BLaER1 (cell line): ENCODE data around the gene MYOCD.

ENCODE experiments used
- H3K27ac ChIP-seq: shearing (Covaris generic); formaldehyde crosslinking; 2 replicates; pipeline ENCODE4 v1.8.1; 2022
- H3K27me3 ChIP-seq: shearing (Covaris generic); formaldehyde crosslinking; 2 replicates; pipeline ENCODE4 v1.8.1; 2022
- H3K36me3 ChIP-seq: shearing (Covaris generic); formaldehyde crosslinking; 2 replicates; pipeline ENCODE4 v1.8.1; 2022
- H3K4me1 ChIP-seq: shearing (Covaris generic); formaldehyde crosslinking; 2 replicates; pipeline ENCODE4 v1.8.1; 2022
- H3K4me2 ChIP-seq: shearing (Covaris generic); formaldehyde crosslinking; 2 replicates; pipeline ENCODE4 v1.8.1; 2022
- H3K4me3 ChIP-seq: shearing (Covaris generic); formaldehyde crosslinking; 2 replicates; pipeline ENCODE4 v1.8.1; 2022
- H3K9ac ChIP-seq: shearing (Covaris generic); formaldehyde crosslinking; 2 replicates; pipeline ENCODE4 v1.8.1; 2022
- H3K9me3 ChIP-seq: shearing (Covaris generic); formaldehyde crosslinking; 2 replicates; pipeline ENCODE4 v1.8.1; 2022
- H4K20me1 ChIP-seq: shearing (Covaris generic); formaldehyde crosslinking; 2 replicates; pipeline ENCODE4 v1.8.1; 2022
- Cebpa-rat ChIP-seq: shearing (Covaris generic); IDR thresholded peaks from 2 replicates; pipeline ENCODE4 v1.8.1; 2022

Gene MYOCD

GRCh38 chr17:12667299-12667958 is 1.7 kb downstream of the MYOCD start:
- no peaks in the 10 kb centered on the region for H3K9me3 ChIP-seq
- H3K4me1 ChIP-seq, result no peaks in the 10 kb centered on the region
- no peak overlapping the region for H3K4me2 ChIP-seq
- H4K20me1 ChIP-seq, result 0 out of 2 replicates have a peak, but pooled peaks cover 6% of the 10 kb centered on the region
- no peak for TF ChIP-seq Cebpa-rat
- H3K9ac ChIP-seq, result no peak overlapping the region
- no peak overlapping the region for H3K27ac ChIP-seq
- no peaks in the 10 kb centered on the region for H3K36me3 ChIP-seq
- no peak overlapping the region for H3K4me3 ChIP-seq
- peaks cover 42% of the 10 kb centered on the region for H3K27me3 ChIP-seq

DNA sequence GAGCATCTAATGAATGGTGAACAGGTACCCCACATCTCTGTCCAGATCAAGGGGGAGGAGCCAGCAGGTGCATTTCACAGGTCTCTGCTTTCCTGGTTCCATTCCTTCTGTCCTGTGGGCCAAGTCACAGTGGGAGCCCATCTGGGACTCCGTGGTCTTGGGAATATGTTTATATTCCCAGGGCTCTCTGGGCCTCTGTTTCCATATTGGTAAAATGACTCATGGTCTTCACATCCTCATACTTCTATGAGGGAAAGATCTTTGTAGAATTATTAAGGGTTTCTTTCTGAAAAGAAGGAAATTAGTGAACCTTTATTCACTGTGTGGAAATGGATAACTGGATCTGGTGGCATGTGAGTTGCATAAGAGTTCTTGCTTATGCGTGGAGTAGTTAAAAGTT is 6.2 kb downstream of the MYOCD start:
- H3K4me2 ChIP-seq, result no peak overlapping the region
- TF ChIP-seq Cebpa-rat, result no peak

GRCh38 chr17:12672947-12673346 is 7.3 kb downstream of the MYOCD start:
- H4K20me1 ChIP-seq, result no peaks in the 10 kb centered on the region
- no peak overlapping the region for H3K27ac ChIP-seq
- no peak for TF ChIP-seq Cebpa-rat
- no peak overlapping the region for H3K4me2 ChIP-seq
- H3K36me3 ChIP-seq, result no peaks in the 10 kb centered on the region
- no peaks in the 10 kb centered on the region for H3K27me3 ChIP-seq
- no peak overlapping the region for H3K4me3 ChIP-seq
- no peak overlapping the region for H3K9ac ChIP-seq
- H3K9me3 ChIP-seq, result no peaks in the 10 kb centered on the region
- H3K4me1 ChIP-seq, result no peaks in the 10 kb centered on the region

More for the DNA sequence above, 6.2 kb downstream of the MYOCD start:
- Histone ChIP-seq H4K20me1 (no peaks in the 10 kb centered on the region), H3K4me3 (no peak overlapping the region), H3K27ac (no peak overlapping the region), H3K9ac (no peak overlapping the region), H3K4me1 (no peaks in the 10 kb centered on the region), H3K36me3 (no peaks in the 10 kb centered on the region), H3K9me3 (no peaks in the 10 kb centered on the region), H3K27me3 (peaks cover 5% of the 10 kb centered on the region)

DNA sequence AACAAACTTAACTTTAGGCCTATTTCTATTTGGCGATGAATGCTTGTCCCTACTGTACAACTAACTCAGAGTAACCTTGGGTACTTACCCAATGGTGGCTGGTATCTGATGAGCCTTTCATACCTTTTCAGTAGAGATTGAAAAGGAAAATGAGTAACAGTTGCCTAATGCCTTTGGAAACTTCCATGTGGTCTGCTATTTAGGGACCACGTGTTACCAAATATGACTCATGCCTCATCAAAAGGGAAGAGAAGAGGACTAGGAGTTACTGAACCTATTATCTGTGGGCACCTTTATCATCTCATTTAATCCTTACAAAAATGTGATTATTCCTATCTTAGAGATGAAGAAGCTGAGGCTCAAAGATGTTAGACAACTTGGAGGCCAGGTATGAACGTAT is 8.1 kb downstream of the MYOCD start:
- H3K4me2 ChIP-seq, result no peak overlapping the region
- no peaks in the 10 kb centered on the region for H4K20me1 ChIP-seq
- H3K36me3 ChIP-seq, result no peaks in the 10 kb centered on the region
- H3K4me3 ChIP-seq, result no peak overlapping the region
- peaks cover 2% of the 10 kb centered on the region; the same call in 1 of the 2 replicates for H3K4me1 ChIP-seq
- TF ChIP-seq Cebpa-rat, result no peak
- no peak overlapping the region for H3K27ac ChIP-seq
- no peaks in the 10 kb centered on the region for H3K9me3 ChIP-seq
- H3K27me3 ChIP-seq, result no peaks in the 10 kb centered on the region
- H3K9ac ChIP-seq, result no peak overlapping the region

- Histone ChIP-seq H3K9ac (no peak overlapping the region), H3K27ac (no peak overlapping the region), H3K4me1 (peaks cover 8% of the 10 kb centered on the region; the same call in 1 of the 2 replicates), H3K4me3 (no peak overlapping the region), H4K20me1 (no peaks in the 10 kb centered on the region), H3K4me2 (no peak overlapping the region), H3K36me3 (no peaks in the 10 kb centered on the region), H3K27me3 (no peaks in the 10 kb centered on the region), H3K9me3 (no peaks in the 10 kb centered on the region)
- TF ChIP-seq Cebpa-rat, result no peak
Observed at GRCh38 chr17:12680407-12680897, 14.8 kb downstream of the MYOCD start.

GRCh38 chr17:12680993-12681392 is 15.3 kb downstream of the MYOCD start:
- no peak overlapping the region for H3K4me2 ChIP-seq
- no peaks in the 10 kb centered on the region for H3K36me3 ChIP-seq
- H4K20me1 ChIP-seq, result no peaks in the 10 kb centered on the region
- peaks cover 8% of the 10 kb centered on the region; the same call in 1 of the 2 replicates for H3K4me1 ChIP-seq
- no peak overlapping the region for H3K4me3 ChIP-seq
- H3K9me3 ChIP-seq, result no peaks in the 10 kb centered on the region
- TF ChIP-seq Cebpa-rat, result no peak
- H3K27me3 ChIP-seq, result no peaks in the 10 kb centered on the region
- no peak overlapping the region for H3K27ac ChIP-seq
- no peak overlapping the region for H3K9ac ChIP-seq

- Histone ChIP-seq H3K4me2 (no peak overlapping the region), H3K9me3 (no peaks in the 10 kb centered on the region), H3K36me3 (no peaks in the 10 kb centered on the region), H3K9ac (no peak overlapping the region), H4K20me1 (no peaks in the 10 kb centered on the region), H3K27ac (no peak overlapping the region), H3K27me3 (no peaks in the 10 kb centered on the region), H3K4me1 (peaks cover 8% of the 10 kb centered on the region; the same call in 1 of the 2 replicates), H3K4me3 (no peak overlapping the region)
- no peak for TF ChIP-seq Cebpa-rat
Observed at GRCh38 chr17:12683299-12683698, 17.6 kb downstream of the MYOCD start.

DNA sequence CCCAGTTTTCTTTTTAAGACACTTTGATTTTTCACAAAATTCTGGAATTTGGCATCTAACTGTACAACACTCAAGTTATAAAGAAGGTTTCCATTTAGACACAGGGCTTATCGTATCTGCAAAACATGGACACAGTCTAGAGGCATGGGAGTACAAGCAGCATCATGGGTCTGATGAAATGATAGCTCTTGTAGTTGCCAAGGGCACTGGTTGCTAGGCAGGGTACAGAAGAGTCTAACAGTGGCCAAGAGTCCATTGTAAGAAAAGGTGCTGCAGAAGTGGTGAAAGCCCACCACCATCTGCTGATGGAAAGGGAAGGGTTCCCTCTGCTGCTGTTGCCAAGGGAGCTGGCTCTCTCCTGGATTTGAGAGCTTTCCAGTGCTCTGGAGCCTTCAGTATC is 20.8 kb downstream of the MYOCD start:
- Histone ChIP-seq H3K4me2 (no peak overlapping the region), H3K36me3 (no peaks in the 10 kb centered on the region), H3K4me3 (no peak overlapping the region), H3K9me3 (no peaks in the 10 kb centered on the region), H3K4me1 (no peaks in the 10 kb centered on the region), H3K27me3 (no peaks in the 10 kb centered on the region), H3K27ac (no peak overlapping the region), H4K20me1 (no peaks in the 10 kb centered on the region), H3K9ac (no peak overlapping the region)
- TF ChIP-seq Cebpa-rat, result no peak

- H3K27ac ChIP-seq, result no peak overlapping the region
- no peak overlapping the region for H3K9ac ChIP-seq
- H4K20me1 ChIP-seq, result no peaks in the 10 kb centered on the region
- H3K9me3 ChIP-seq, result no peaks in the 10 kb centered on the region
- no peak overlapping the region for H3K4me3 ChIP-seq
- H3K4me2 ChIP-seq, result no peak overlapping the region
- H3K36me3 ChIP-seq, result no peaks in the 10 kb centered on the region
- no peaks in the 10 kb centered on the region for H3K4me1 ChIP-seq
- TF ChIP-seq Cebpa-rat, result no peak
- H3K27me3 ChIP-seq, result no peaks in the 10 kb centered on the region
Observed at GRCh38 chr17:12688382-12688781, 22.7 kb downstream of the MYOCD start.

GRCh38 chr17:12691173-12691572 is 25.5 kb downstream of the MYOCD start:
- Histone ChIP-seq H3K4me3 (no peak overlapping the region), H3K27ac (no peak overlapping the region), H3K4me2 (no peak overlapping the region), H3K36me3 (no peaks in the 10 kb centered on the region), H3K9me3 (no peaks in the 10 kb centered on the region), H3K4me1 (no peaks in the 10 kb centered on the region), H4K20me1 (no peaks in the 10 kb centered on the region), H3K27me3 (no peaks in the 10 kb centered on the region), H3K9ac (no peak overlapping the region)
- TF ChIP-seq Cebpa-rat, result no peak

DNA sequence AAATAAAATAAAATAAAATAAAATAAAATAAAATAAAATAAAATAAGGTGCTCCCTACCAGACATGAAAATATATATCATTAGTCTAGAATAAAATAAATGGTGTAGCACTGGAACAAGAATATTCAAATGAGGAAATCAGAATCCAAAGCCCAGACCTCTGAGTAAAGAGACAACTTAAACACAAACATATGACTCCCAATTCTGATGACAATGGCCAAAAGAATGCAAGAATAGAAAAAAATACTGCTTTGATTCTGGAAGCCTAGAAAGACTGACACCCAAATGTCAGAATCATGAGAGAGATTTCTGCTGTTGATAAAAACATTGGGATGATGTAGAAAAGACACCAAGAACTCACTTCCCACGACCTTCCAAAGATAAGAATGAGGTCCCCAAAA is 27.9 kb downstream of the MYOCD start:
- Histone ChIP-seq H4K20me1 (no peaks in the 10 kb centered on the region), H3K4me3 (no peak overlapping the region), H3K27me3 (no peaks in the 10 kb centered on the region), H3K4me1 (no peaks in the 10 kb centered on the region), H3K36me3 (no peaks in the 10 kb centered on the region), H3K9ac (no peak overlapping the region), H3K4me2 (no peak overlapping the region), H3K27ac (no peak overlapping the region), H3K9me3 (no peaks in the 10 kb centered on the region)
- TF ChIP-seq Cebpa-rat, result no peak
